ES-I3 (cell line): ENCODE results near the gene VAC14.

Source experiments
- H3K36me3 ChIP-seq: 2 replicates; pipeline ENCODE4 v1.6.1; 2013; ENCODE audit warnings: mild to moderate bottlenecking, low read length, control low read depth, moderate library complexity; ENCODE audit not compliant: insufficient read depth
- H3K4me1 ChIP-seq: 2 replicates; pipeline ENCODE4 v1.6.1; 2013; ENCODE audit warnings: mild to moderate bottlenecking, control low read depth, low read length; ENCODE audit not compliant: insufficient read depth
- H3K9ac ChIP-seq: 2 replicates; pipeline ENCODE4 v1.6.1; 2013; ENCODE audit warnings: low read depth, mild to moderate bottlenecking, low read length, moderate library complexity
- H3K9me3 ChIP-seq: 2 replicates; pipeline ENCODE4 v1.6.1; 2013; ENCODE audit warnings: mild to moderate bottlenecking, low read length, moderate library complexity; ENCODE audit not compliant: control insufficient read depth, insufficient read depth

The VAC14 gene

DNA sequence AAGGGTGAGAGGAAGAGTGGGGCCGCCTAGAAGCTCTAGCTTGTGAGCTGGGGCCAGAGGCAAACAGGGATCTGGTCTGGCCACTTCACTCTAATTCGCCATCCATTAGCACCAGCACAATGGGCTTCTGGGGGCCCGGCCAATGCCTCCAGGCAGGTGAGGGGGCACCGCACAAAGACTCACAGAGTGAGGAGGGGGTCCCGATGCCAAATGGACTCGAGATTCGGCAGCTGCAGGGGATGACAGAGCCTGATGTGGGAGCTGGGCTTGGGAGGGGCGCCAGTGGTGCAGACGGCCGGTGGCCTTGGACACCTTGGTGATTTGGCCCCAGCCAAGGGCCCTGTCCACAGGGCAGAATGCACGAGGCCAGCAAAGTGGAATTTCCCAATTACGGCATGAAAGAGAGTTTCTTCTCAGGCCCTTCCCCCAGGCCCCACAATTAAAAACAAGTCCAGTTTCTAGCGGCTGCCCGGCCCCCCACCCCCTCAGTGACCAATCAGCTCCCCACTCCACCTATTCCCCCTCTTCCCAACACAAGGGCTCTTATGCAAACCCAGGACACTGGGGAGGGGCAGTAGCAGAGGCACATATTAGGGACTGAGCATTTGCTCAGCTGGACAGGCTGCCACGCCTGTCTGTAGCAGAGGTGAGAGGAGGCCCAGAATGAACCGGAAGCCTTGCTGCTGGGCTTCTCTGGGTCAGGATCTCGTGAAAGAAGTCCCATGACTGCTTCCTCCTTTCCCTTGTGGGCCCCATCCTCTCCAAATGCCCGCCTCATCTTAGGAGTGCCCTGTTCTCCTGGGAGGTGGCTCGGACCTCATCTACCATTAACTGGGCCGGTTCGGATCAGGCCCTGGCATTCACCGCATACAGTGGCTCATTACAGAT is 75.7 kb downstream of the VAC14 start:
- Histone ChIP-seq H3K4me1 (peaks cover 8% of the 10 kb centered on the region; the same call in 1 of the 2 replicates), H3K36me3 (no peaks in the 10 kb centered on the region), H3K9me3 (no peaks in the 10 kb centered on the region), H3K9ac (no peak overlapping the region)

DNA sequence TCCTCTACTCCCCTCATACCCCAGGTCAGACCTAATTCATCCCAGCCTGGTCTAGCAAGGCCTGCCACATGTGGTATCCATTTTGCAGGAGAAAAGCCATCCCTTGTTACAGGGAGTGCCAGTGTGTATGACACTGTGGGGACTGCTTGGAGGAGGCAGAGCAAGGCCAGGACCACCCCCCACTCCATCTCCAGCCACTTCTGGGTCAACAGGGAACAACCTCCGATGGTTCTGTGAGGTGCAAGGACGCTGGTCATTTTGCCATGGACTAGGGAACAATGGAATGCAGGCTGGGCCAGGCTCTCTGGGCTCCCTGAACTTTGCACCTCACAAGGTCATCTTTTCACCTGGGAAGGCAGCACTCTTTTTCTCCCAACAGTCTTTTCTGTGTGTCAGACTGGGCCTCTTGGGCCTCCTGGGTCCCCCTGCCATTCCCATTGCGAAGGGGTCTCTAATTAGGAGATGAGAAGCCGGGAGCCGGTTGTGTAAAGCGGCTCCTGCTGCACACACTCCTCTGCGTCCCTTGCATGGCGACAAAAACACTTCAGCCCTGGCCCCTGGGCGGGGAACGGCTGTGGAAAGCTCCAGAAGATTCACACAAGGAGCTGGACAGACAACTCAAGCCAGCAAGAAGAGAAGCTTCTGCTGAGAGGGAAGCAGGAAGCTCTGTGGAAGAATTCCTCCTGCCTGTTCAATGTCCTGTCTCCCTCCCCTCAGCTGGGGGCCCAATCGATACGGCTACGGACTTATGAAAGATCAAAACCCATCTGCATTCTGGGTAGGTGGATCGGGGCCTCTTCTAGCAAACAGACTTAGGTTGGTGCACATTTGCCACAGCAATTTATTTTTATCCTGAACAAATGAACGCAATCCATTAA is 76.6 kb downstream of the VAC14 start:
- Histone ChIP-seq H3K9ac (no peak overlapping the region), H3K9me3 (no peaks in the 10 kb centered on the region), H3K4me1 (peaks cover 8% of the 10 kb centered on the region; the same call in 1 of the 2 replicates), H3K36me3 (no peaks in the 10 kb centered on the region; the same call in 1 of the 2 replicates)

DNA sequence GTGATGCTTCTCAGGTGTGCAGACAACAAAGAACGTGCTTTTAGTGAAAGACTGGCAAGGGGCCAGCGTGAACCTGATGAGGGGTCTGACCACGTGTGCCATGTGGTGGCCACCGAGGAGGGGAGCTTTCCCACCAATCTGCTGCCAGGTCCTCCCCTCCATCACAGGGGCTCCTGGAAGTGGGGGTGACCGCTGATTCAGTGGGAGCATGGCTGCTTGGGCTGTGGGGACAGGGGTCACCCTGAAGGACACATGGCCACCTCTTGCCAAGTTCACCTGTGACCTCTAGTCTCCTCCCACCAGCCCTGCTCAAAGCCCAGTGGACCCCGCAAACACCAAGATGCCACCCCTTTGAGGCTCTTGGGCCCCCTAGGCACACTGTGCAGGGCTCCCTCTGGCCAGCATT is 77.2 kb downstream of the VAC14 start:
- peaks cover 8% of the 10 kb centered on the region; the same call in 1 of the 2 replicates for H3K4me1 ChIP-seq
- H3K36me3 ChIP-seq, result no peaks in the 10 kb centered on the region; the same call in 1 of the 2 replicates
- H3K9me3 ChIP-seq, result no peaks in the 10 kb centered on the region
- H3K9ac ChIP-seq, result no peak overlapping the region

DNA sequence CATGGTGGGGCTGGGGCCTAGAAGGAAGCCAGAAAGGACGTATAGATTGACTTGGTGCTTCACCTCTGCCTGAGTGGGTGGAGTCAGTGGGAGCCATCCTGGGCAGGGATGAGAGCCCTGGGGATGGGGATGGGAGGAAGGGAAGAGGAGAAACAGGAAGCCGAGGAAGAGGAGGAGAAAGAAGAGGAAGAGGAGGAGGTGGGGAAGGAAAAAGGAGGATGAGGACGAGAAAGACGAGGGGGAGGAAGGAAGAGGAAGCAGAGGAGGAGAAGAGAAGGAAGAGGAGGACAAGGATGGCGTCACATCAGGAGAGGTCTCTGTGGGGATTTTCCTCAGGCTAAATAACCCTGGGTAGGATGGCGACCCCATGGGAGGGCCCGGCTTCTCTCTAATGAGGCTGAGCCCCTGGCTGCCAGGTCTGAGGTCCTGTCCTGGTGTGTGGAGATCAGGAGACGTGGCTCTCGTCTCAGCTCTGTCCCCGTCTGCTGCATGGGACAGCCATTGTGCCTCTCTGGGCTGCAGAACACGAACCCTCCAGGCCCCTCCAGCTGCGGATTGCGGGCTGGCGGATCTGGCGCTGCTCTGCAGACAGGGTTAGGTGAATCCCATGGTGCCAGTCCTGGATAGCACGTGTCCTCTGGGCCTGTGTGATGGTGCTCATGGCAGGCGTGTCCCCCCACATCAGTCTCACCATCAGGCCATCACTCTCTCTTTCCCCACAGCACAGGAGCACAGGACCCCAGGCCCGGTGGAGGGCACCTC is 79.6 kb downstream of the VAC14 start:
- Histone ChIP-seq H3K9ac (no peak overlapping the region), H3K9me3 (no peaks in the 10 kb centered on the region), H3K36me3 (no peaks in the 10 kb centered on the region; the same call in 1 of the 2 replicates), H3K4me1 (peaks cover 8% of the 10 kb centered on the region; the same call in 1 of the 2 replicates)

DNA sequence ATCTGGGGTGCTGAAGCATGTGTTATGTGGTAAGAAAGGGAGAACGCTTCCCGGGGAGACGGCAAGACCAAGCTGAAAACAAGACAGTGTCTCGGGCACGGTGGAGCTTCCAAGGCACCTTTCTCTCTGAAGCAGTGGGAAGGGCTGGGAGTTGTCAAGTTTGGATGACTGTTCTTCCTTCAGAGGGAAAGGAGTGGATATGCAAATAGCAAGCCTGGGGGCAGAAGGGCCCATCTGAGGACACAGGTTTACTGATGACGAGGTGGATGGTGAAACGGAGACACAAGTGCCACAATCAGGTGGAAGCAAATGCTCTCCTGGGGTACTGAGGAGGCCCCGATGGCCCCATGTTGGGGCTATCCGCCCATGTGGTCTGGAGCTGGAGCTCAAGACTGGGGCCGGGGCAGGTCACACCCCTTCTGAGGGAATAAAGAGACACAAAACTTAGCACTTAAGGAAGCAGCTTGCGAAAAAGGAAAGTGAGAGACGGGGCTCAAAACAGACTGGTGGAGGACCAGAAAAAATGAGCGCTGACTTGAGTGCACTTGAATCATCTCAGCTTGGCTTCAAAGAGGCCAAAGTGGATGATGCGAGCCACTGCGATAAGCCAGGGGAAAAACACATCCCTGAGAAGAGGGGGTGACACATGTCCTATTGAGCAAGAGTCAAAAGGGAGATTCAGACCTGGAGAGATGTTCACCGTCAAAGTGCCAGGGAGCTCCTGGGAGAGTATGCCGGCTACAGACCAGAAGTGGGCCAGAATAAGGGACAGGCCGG is 80.3 kb downstream of the VAC14 start:
- Histone ChIP-seq H3K4me1 (peaks cover 10% of the 10 kb centered on the region), H3K36me3 (no peaks in the 10 kb centered on the region; the same call in 1 of the 2 replicates), H3K9me3 (no peaks in the 10 kb centered on the region), H3K9ac (no peak overlapping the region)

DNA sequence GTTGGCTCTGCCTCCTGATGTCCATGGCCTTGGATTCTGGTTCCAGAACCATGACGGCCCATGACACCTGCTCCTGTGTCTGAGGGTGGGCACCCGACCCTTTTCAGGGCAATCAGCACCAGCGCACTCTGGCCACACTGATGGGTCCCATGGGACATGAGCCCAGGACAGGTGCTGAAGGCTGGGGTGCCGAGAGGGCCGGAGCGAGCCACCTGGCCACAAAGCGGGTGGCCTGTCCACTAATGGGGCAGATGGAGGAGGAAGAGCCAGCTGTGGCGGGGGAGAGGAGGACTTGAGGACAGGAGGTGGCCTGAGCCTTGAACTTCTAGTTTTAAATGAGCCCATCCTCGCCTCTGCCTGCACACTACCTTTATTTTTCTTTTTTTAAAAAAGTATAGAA is 83.9 kb downstream of the VAC14 start:
- H3K4me1 ChIP-seq, result peaks cover 30% of the 10 kb centered on the region
- no peak overlapping the region for H3K9ac ChIP-seq
- no peaks in the 10 kb centered on the region for H3K9me3 ChIP-seq
- no peaks in the 10 kb centered on the region; the same call in 1 of the 2 replicates for H3K36me3 ChIP-seq

DNA sequence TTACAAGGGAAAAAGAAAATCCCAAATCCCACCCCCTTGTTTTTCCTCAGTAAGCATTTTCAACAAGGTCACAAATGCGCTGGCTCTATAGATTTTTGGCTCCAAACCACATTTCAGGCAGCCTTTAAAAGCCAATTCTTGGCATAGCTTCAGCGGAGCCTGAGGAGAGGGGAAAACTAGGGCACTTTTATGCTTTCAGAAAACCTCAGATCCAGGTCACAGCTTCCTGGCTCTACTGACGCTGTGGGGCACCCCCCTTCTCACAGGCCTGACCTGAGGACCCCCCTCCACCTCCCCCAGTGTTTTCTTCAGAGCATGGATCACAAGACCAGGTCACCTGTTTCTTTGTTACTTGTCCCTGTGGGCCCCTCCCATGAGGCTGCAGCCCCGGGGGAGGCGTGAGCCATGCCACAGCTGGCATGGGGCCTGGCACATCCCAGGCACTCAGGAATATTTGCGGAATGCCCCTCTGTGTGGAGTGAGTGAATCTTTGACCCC is 85.0 kb downstream of the VAC14 start:
- no peaks in the 10 kb centered on the region for H3K9me3 ChIP-seq
- no peak overlapping the region for H3K9ac ChIP-seq
- H3K4me1 ChIP-seq, result peaks cover 31% of the 10 kb centered on the region
- no peaks in the 10 kb centered on the region; the same call in 1 of the 2 replicates for H3K36me3 ChIP-seq

DNA sequence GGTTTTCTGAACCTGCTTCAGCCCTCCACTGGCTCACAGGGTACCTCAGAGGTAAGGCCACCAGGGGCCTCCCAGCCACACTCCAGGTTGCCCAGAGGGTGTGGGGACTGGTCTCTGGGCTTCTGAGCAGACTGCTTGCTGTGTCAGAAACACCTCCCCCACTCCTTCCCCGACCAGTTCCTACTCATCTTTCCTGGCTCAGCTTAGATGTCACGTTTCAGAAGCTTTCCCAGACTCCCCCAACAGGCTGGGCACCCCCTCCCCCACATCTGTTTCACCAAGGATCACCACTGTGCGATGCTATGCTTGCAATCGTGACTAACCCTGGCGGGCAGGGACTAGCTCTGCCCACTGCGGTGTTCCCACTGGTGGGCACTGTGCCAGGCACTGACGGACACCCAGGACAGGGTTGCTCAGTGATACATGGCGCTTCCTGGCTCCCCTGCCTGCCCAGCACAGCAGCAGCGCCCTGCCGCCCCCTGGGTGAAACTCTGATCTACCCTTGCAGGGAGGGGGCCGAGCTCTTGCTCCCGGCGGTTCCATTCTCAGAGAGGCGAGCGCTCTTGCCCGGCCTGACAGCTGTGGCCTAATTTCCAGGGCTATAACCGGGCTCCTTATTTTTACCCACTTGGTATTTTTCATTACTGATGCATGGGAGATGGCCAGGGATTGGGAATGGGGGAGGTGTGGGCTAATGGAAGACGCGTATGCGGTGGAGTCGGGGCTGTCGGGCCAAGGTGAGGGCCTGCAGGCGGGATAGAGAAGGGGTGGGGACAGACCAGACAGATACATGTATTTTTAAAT is 85.7 kb downstream of the VAC14 start:
- Histone ChIP-seq H3K9ac (no peak overlapping the region), H3K9me3 (no peaks in the 10 kb centered on the region), H3K36me3 (no peaks in the 10 kb centered on the region; the same call in 1 of the 2 replicates), H3K4me1 (peaks cover 31% of the 10 kb centered on the region)

DNA sequence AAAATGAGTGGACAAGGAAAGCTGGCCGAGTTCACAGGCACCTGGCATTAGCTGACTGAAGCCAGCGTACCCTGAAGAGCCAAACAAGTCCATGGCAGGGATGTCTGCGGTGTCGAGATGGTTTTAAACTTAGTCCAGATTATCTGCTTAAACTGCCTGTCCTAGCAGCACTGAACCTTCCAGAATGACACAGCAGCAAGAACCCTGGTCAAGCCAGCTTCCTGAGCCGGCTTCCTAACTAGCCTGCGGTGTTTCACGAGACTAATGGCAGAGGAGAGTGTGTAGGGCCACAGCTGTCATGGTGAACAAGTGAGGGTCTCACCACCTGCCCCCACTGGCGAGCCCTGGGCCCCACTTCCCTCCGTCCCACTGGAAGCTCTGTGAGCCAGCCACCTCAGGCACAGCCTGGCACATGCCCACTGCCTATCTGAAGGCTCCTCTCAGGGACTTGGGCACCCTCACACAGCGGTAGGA is 86.3 kb downstream of the VAC14 start:
- peaks cover 31% of the 10 kb centered on the region for H3K4me1 ChIP-seq
- H3K9ac ChIP-seq, result no peak overlapping the region
- H3K36me3 ChIP-seq, result no peaks in the 10 kb centered on the region; the same call in 1 of the 2 replicates

DNA sequence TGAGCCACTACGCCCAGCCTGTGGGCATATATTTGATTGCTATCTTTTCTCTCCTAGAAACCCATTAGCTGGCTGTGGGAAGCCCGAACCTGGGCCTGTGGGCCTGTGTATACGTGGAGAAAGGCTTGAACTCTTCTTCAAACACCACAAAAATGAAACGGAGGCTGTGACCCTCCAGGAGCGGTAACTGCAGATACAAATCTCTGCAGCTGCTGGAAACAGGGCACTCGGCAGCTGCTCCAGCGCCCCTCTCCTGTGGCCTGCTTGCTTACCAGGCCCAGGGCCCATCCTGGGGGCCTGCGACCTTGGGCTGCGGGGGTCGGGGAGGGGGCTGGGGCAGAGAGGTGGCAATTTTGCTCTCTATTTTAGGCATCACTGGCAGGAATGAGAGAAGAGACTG is 87.1 kb downstream of the VAC14 start:
- H3K9ac ChIP-seq, result no peak overlapping the region

More for the DNA sequence above, 86.3 kb downstream of the VAC14 start:
- H3K9me3 ChIP-seq, result no peaks in the 10 kb centered on the region

DNA sequence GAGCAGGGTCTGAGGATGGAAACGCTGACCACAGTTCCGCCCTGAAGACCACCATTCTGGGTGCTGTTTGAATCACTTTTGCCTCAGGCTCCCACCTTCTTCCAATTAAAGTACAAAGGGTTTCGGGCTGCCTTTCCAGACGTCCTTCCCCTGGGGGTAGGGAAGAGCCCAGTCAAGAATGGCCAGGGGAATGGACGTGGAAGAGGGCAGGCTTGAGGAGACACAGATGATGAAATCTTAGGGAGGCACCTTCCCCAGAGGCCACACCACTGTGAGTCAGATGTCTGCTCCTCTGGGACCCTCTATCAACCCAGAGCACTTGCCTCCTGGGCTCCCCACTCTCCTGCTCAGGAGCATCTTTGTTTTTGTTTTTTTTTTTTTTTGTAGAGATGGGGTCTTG is 87.6 kb downstream of the VAC14 start:
- Histone ChIP-seq H3K4me1 (peaks cover 31% of the 10 kb centered on the region), H3K36me3 (no peaks in the 10 kb centered on the region), H3K9me3 (no peaks in the 10 kb centered on the region), H3K9ac (no peak overlapping the region)

More for the DNA sequence above, 87.1 kb downstream of the VAC14 start:
- H3K4me1 ChIP-seq, result peaks cover 31% of the 10 kb centered on the region
- no peaks in the 10 kb centered on the region for H3K9me3 ChIP-seq
- no peaks in the 10 kb centered on the region for H3K36me3 ChIP-seq

DNA sequence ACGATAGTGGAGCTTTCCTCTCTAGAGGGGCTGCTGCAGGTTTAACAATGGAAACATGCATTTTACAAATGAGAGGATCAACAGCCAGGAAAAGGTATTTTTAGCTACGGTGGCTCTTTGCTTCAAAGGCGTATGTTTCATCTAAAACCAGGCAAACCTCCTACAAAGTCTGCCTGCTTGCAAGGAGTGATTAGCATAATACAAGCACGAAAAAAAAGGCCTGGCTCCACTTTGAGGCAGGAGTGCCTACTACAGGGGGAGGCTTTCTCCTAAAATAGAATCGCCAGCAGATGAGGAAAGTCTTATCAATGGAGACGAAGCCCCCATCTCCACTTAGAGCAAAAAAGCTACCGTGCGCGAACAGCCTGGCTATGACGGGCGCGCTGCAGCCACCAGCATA is 88.0 kb downstream of the VAC14 start:
- H3K4me1 ChIP-seq, result peaks cover 31% of the 10 kb centered on the region

More for the DNA sequence above, 88.0 kb downstream of the VAC14 start:
- Histone ChIP-seq H3K9me3 (no peaks in the 10 kb centered on the region), H3K36me3 (no peaks in the 10 kb centered on the region), H3K9ac (no peak overlapping the region)
